IMR-90 (cell line): ENCODE results near the gene MTA3. TPM values are rescaled to one million over a fixed set of nuclear protein-coding genes. Genes with fewer than 3 reads are reported as not detected.

Experiments
- ATAC-seq: fragments of 200-7000 bp; cut with Tn5 transposase; 2 replicates; pipeline ENCODE4 v1.9.1; 2020; ENCODE audit warnings: low read depth, mild to moderate bottlenecking, moderate library complexity
- BruUV-seq: library from RNA; stranded (reverse); fragments of 400-500 nt; replicated peaks from 2 replicates; lab custom pipeline; 2021; lab: Mats Ljungman, UMichigan
- CTCF ChIA-PET: fragments of 300-600 bp; formaldehyde crosslinking; extraction: SDS; loops from one replicate; lab custom pipeline; 2021; ENCODE audit warnings: antibody characterized with exemption; lab: Yijun Ruan, JAX
- POLR2A ChIA-PET: fragments of 300-600 bp; sonication (Branson Sonifier 250); formaldehyde crosslinking; loops from one replicate; lab custom pipeline; 2022; ENCODE audit warnings: antibody characterized with exemption; ENCODE audit not compliant: unreplicated experiment; lab: Charles Lee
- DNase-seq: peaks from one replicate; pipeline ENCODE4 v3.0.0; 2013
- H2AFZ ChIP-seq: replicated peaks from 2 replicates; pipeline ENCODE3; 2013; ENCODE audit warnings: low read length, mild to moderate bottlenecking; ENCODE audit not compliant: poor library complexity
- H2AK5ac ChIP-seq: 2 replicates; pipeline ENCODE4 v1.6.1; 2013; ENCODE audit warnings: low read depth, low read length, inconsistent platforms
- H2AK9ac ChIP-seq: replicated peaks from 2 replicates; pipeline ENCODE3; 2013; ENCODE audit warnings: mild to moderate bottlenecking, low read depth, low read length, moderate library complexity; ENCODE audit not compliant: poor library complexity
- H2BK120ac ChIP-seq: 2 replicates; pipeline ENCODE4 v1.6.1; 2013; ENCODE audit warnings: low read depth, low read length, inconsistent platforms
- H2BK15ac ChIP-seq: 3 replicates; pipeline ENCODE4 v1.6.1; 2013; ENCODE audit warnings: low read depth, low read length, inconsistent platforms
- H2BK20ac ChIP-seq: 2 replicates; pipeline ENCODE4 v1.6.1; 2013; ENCODE audit warnings: low read depth, mild to moderate bottlenecking, inconsistent platforms, low read length, moderate library complexity
- H2BK5ac ChIP-seq: 2 replicates; pipeline ENCODE4 v1.6.1; 2013; ENCODE audit warnings: mild to moderate bottlenecking, low read depth, low read length, inconsistent platforms; ENCODE audit not compliant: poor library complexity, severe bottlenecking
- H3K14ac ChIP-seq: replicated peaks from 2 replicates; pipeline ENCODE4 v1.6.1; 2013; ENCODE audit warnings: low read depth, low read length, inconsistent platforms
- H3K18ac ChIP-seq: 2 replicates; pipeline ENCODE4 v1.6.1; 2013; ENCODE audit warnings: low read depth, low read length, control low read depth
- H3K23ac ChIP-seq: 2 replicates; pipeline ENCODE4 v1.6.1; 2013; ENCODE audit warnings: low read depth, low read length, inconsistent platforms
- H3K27ac ChIP-seq: 2 replicates; pipeline ENCODE4 v1.5.1; 2013; ENCODE audit warnings: mild to moderate bottlenecking, control low read depth, low read length; ENCODE audit not compliant: insufficient read depth
- H3K27me3 ChIP-seq: 2 replicates; pipeline ENCODE4 v1.6.1; 2013; ENCODE audit warnings: low read length; ENCODE audit not compliant: control insufficient read depth, insufficient read depth
- H3K36me3 ChIP-seq: 2 replicates; pipeline ENCODE4 v1.6.1; 2013; ENCODE audit warnings: low read length, mixed read lengths; ENCODE audit not compliant: control insufficient read depth, insufficient read depth
- H3K4ac ChIP-seq: 2 replicates; pipeline ENCODE4 v1.6.1; 2013; ENCODE audit warnings: low read depth, low read length, inconsistent platforms
- H3K4me1 ChIP-seq: 2 replicates; pipeline ENCODE4 v1.6.1; 2013; ENCODE audit warnings: low read length, mixed read lengths; ENCODE audit not compliant: control insufficient read depth, insufficient read depth
- H3K4me2 ChIP-seq: 2 replicates; pipeline ENCODE4 v1.6.1; 2013; ENCODE audit warnings: low read depth, mild to moderate bottlenecking, control low read depth, low read length, moderate library complexity
- H3K4me3 ChIP-seq: 2 replicates; pipeline ENCODE4 v1.5.1; 2013; ENCODE audit warnings: low read depth, mild to moderate bottlenecking, control low read depth, low read length, moderate library complexity; ENCODE audit not compliant: insufficient read depth
- H3K56ac ChIP-seq: 2 replicates; pipeline ENCODE4 v1.6.1; 2013; ENCODE audit warnings: low read length, inconsistent platforms; ENCODE audit not compliant: insufficient read depth; ENCODE audit errors: extremely low read depth
- H3K79me1 ChIP-seq, 2 experiments: 2 replicates each; pipeline ENCODE4 v1.6.1; 2013; ENCODE audit warnings: low read length in 2 of 2, inconsistent platforms in 1 of 2, low read depth in 1 of 2
- H3K9ac ChIP-seq: 2 replicates; pipeline ENCODE4 v1.6.1; 2013; ENCODE audit warnings: low read depth, low read length, control low read depth
- H3K9me1 ChIP-seq: 2 replicates; pipeline ENCODE4 v1.6.1; 2013; ENCODE audit warnings: low read length, inconsistent platforms; ENCODE audit not compliant: insufficient read depth
- H3K9me3 ChIP-seq: 2 replicates; pipeline ENCODE4 v1.6.1; 2013; ENCODE audit warnings: low read length; ENCODE audit not compliant: control insufficient read depth, insufficient read depth
- H4K20me1 ChIP-seq: 2 replicates; pipeline ENCODE4 v1.6.1; 2013; ENCODE audit warnings: low read length, inconsistent platforms; ENCODE audit not compliant: insufficient read depth
- H4K5ac ChIP-seq: 2 replicates; pipeline ENCODE4 v1.6.1; 2013; ENCODE audit warnings: mild to moderate bottlenecking, low read depth, low read length, control low read depth
- H4K8ac ChIP-seq, 2 experiments: 2 replicates each; pipeline ENCODE4 v1.6.1; 2013; ENCODE audit warnings: low read depth in 2 of 2, low read length in 2 of 2, control low read depth in 1 of 2, inconsistent platforms in 1 of 2
- H4K91ac ChIP-seq: 2 replicates; pipeline ENCODE4 v1.6.1; 2013; ENCODE audit warnings: low read depth, low read length, inconsistent platforms; ENCODE audit not compliant: insufficient read depth
- BHLHE40 ChIP-seq: fragments of 150-350 bp; IDR thresholded peaks from 2 replicates; pipeline ENCODE4 v1.6.1; 2016; ENCODE audit warnings: mild to moderate bottlenecking, low read depth, low read length
- MAFK ChIP-seq: IDR thresholded peaks from 2 replicates; pipeline ENCODE4 v1.6.1; 2012; ENCODE audit warnings: low read depth, low read length, improper control_type of control experiment
- WGBS, 2 experiments: methylation state at CpG; one replicate each; pipeline versions ENCODE4 v1.1.5 to v1.1.7; 2013; ENCODE audit warnings: missing lambda C conversion rate in 2 of 2; ENCODE audit not compliant: insufficient read length in 1 of 2; ENCODE audit errors: extremely low coverage in 2 of 2; 5-methylcytosine and 5-hydroxymethylcytosine counted together
- dilution Hi-C: fragments of 300-500 bp; cut with HindIII; formaldehyde crosslinking; loops from one replicate; pipeline ENCODE4 v1.14.3; 2018; ENCODE audit warnings: low sequenced_read_pairs; ENCODE audit not compliant: unreplicated experiment
- in situ Hi-C: fragments of 300-500 bp; cut with MboI; formaldehyde crosslinking; loops from 3 replicates; pipeline ENCODE4 v1.14.3; 2019; ENCODE audit warnings: low sequenced_read_pairs, inconsistent platforms, mixed read lengths
- intact Hi-C: fragments of 100-400 bp; cut with micrococcal nuclease; formaldehyde crosslinking; loops from 2 replicates; pipeline ENCODE4 v1.10.0; 2022
- polyA plus RNA-seq, 3 experiments: library from polyadenylated mRNA; depleted of rRNA; stranded (reverse); fragments of >200 nt; gene quantifications; 2 replicates each; pipeline ENCODE4 v1.2.3, GENCODE V29; 2012; ENCODE audit warnings: low replicate concordance in 1 of 3
- total RNA-seq: library from RNA; depleted of rRNA; stranded (reverse); fragments of >200 nt; gene quantifications from 2 replicates; pipeline ENCODE4 v1.2.3, GENCODE V29; 2012

MTA3 gene
- total and polyA plus RNA-seq, 2 of the 4 experiments (the other 2 are of a cell fraction): 31.9 to 34.3 TPM

GRCh38 chr2:42602218-42602875 is 33.9 kb downstream of the MTA3 start:
- H3K27me3 ChIP-seq: no peaks in the 10 kb centered on the region
- no peaks in the 10 kb centered on the region for H3K4me1 ChIP-seq
- H3K9ac ChIP-seq: no peak overlapping the region
- no peaks in the 10 kb centered on the region for H4K20me1 ChIP-seq
- no peak overlapping the region for H4K5ac ChIP-seq
- no peak overlapping the region for H3K4me3 ChIP-seq
- H3K23ac ChIP-seq: no peak overlapping the region
- H3K14ac ChIP-seq: no peak overlapping the region
- no peak overlapping the region for H3K4me2 ChIP-seq
- H4K91ac ChIP-seq: no peak overlapping the region
- no peak overlapping the region for H3K4ac ChIP-seq
- POLR2A ChIA-PET: no interaction called here
- no peak overlapping the region for H2AK5ac ChIP-seq
- H2BK5ac ChIP-seq: no peak overlapping the region
- no peak overlapping the region for H3K18ac ChIP-seq
- in situ Hi-C loops: no loop called here
- peaks cover 4% of the 10 kb centered on the region; the same call in 1 of the 2 replicates for H3K36me3 ChIP-seq
- no peak overlapping the region for H2AFZ ChIP-seq
- CTCF ChIA-PET: interaction anchor here (1.2 kb wide), 1 partner anchor 9 kb away, joined by 3 read pairs; no protein-coding TSS in a partner anchor
- no TSS peak for BruUV-seq
- H2BK15ac ChIP-seq: no peak overlapping the region
- intact Hi-C loops: no loop called here
- DNase-seq: no peak
- no peaks in the 10 kb centered on the region for H3K9me3 ChIP-seq
- dilution Hi-C loops: no loop called here
- no peak for ATAC-seq
- peaks cover 18 to 36% of the 10 kb centered on the region in 2 experiments; a peak in 3 of 4 replicates for H3K79me1 ChIP-seq
- TF ChIP-seq MAFK (peak; percentile 58), BHLHE40 (no peak)
- no peak overlapping the region for H2BK20ac ChIP-seq
- H3K27ac ChIP-seq: no peak overlapping the region
- no peak overlapping the region for H2AK9ac ChIP-seq
- H3K56ac ChIP-seq: no peak overlapping the region
- H4K8ac ChIP-seq: no peak overlapping the region
- WGBS, 2 experiments: no CpG with 5 or more reads among the region's 2 CpGs
- H2BK120ac ChIP-seq: no peak overlapping the region
- H3K9me1 ChIP-seq: 0 out of 2 replicates have a peak, but pooled peaks cover 3% of the 10 kb centered on the region
